H1 (cell line): ENCODE results near the gene LBHD1. TPM values are rescaled to one million over a fixed set of nuclear protein-coding genes. Genes with fewer than 3 reads are reported as not detected.

Experiments
- CTCF ChIA-PET: fragments of 300-600 bp; sonication (Branson Sonifier 250); formaldehyde crosslinking; loops from one replicate; lab custom pipeline; 2021; ENCODE audit not compliant: partially characterized antibody; lab: Charles Lee
- POLR2A ChIA-PET: fragments of 300-600 bp; sonication (Branson Sonifier 250); formaldehyde crosslinking; loops from one replicate; lab custom pipeline; 2021; ENCODE audit warnings: inconsistent platforms; ENCODE audit not compliant: partially characterized antibody; lab: Charles Lee
- DNase-seq, 2 experiments: peaks; one replicate each; pipeline versions ENCODE4 v3.0.0 to v3.0.0-alpha.2; 2010 to 2022; ENCODE audit warnings: low spot score in 2 of 2, low read depth in 1 of 2, mixed read lengths in 1 of 2
- FAIRE-seq: peaks from 2 replicates; lab custom pipeline; 2011; peaks lifted over from hg19 to GRCh38; lab: Jason Lieb, UNC
- H2AFZ ChIP-seq: 2 replicates; pipeline ENCODE4 v1.8.1; 2012; ENCODE audit warnings: low read length, inconsistent platforms
- H2AK5ac ChIP-seq: 2 replicates; pipeline ENCODE4 v1.6.1; 2013; ENCODE audit warnings: low read depth, low read length
- H2BK120ac ChIP-seq: replicated peaks from 2 replicates; pipeline ENCODE3; 2013; ENCODE audit warnings: low read depth, low read length, inconsistent platforms
- H2BK12ac ChIP-seq: 2 replicates; pipeline ENCODE4 v1.6.1; 2013; ENCODE audit warnings: low read depth, low read length
- H2BK15ac ChIP-seq: 2 replicates; pipeline ENCODE4 v1.6.1; 2013; ENCODE audit warnings: low read length
- H2BK20ac ChIP-seq: 2 replicates; pipeline ENCODE4 v1.6.1; 2013; ENCODE audit warnings: low read length
- H2BK5ac ChIP-seq: 2 replicates; pipeline ENCODE4 v1.6.1; 2013; ENCODE audit warnings: low read depth, low read length
- H3K14ac ChIP-seq: 2 replicates; pipeline ENCODE4 v1.6.1; 2013; ENCODE audit warnings: inconsistent platforms; ENCODE audit not compliant: insufficient read length
- H3K18ac ChIP-seq: 2 replicates; pipeline ENCODE4 v1.6.1; 2013; ENCODE audit warnings: low read length; ENCODE audit errors: extremely low read depth
- H3K23ac ChIP-seq: 2 replicates; pipeline ENCODE4 v1.6.1; 2013; ENCODE audit warnings: inconsistent platforms; ENCODE audit not compliant: insufficient read length
- H3K23me2 ChIP-seq: 2 replicates; pipeline ENCODE4 v1.6.1; 2013; ENCODE audit warnings: low read depth, low read length
- H3K27ac ChIP-seq: 2 replicates; pipeline ENCODE4 v1.6.1; 2011; ENCODE audit warnings: low read depth, low read length, inconsistent platforms
- H3K27me3 ChIP-seq, 4 experiments: replicated peaks in 1 of 4; 1 replicate in 1 of 4; 2 replicates in 3 of 4; pipeline versions ENCODE4 v1.6.1 to v1.8.1; 2011 to 2013; ENCODE audit warnings: low read length in 3 of 4, mild to moderate bottlenecking in 3 of 4, inconsistent platforms in 2 of 4, mixed read lengths in 2 of 4, moderate library complexity in 1 of 4; ENCODE audit not compliant: control insufficient read depth in 3 of 4, insufficient read depth in 3 of 4; ENCODE audit errors: extremely low read depth in 1 of 4
- H3K36me3 ChIP-seq, 4 experiments: 2 replicates each; pipeline versions ENCODE4 v1.6.1 to v1.8.1; 2011 to 2013; ENCODE audit warnings: mild to moderate bottlenecking in 4 of 4, low read length in 3 of 4, moderate library complexity in 2 of 4, control low read depth in 1 of 4, inconsistent platforms in 1 of 4; ENCODE audit not compliant: insufficient read depth in 4 of 4, control insufficient read depth in 2 of 4
- H3K4ac ChIP-seq: replicated peaks from 2 replicates; pipeline ENCODE3; 2013; ENCODE audit warnings: low read length, low read depth, mixed read lengths, inconsistent platforms; ENCODE audit not compliant: insufficient read length
- H3K4me1 ChIP-seq, 4 experiments: replicated peaks in 1 of 4; 1 replicate in 1 of 4; 2 replicates in 3 of 4; pipeline versions ENCODE4 v1.6.1 to v1.8.1; 2011 to 2013; ENCODE audit warnings: low read length in 3 of 4, inconsistent platforms in 2 of 4, mixed read lengths in 1 of 4; ENCODE audit not compliant: insufficient read depth in 4 of 4, control insufficient read depth in 3 of 4
- H3K4me2 ChIP-seq, 2 experiments: 2 replicates each; pipeline versions ENCODE4 v1.6.1 to v1.8.1; 2011 to 2013; ENCODE audit warnings: low read depth in 2 of 2, low read length in 2 of 2, control low read depth in 1 of 2, inconsistent platforms in 1 of 2, mild to moderate bottlenecking in 1 of 2; ENCODE audit not compliant: insufficient read depth in 1 of 2
- H3K4me3 ChIP-seq, 4 experiments: fragments of 200-600, 300-600 bp in 1 of 4; sonication (generic), shearing (Covaris generic), sonication (Bioruptor Twin) in 1 of 4; 2 replicates each; pipeline versions ENCODE4 v1.5.1 to v1.8.1; 2011 to 2016; ENCODE audit warnings: low read length in 4 of 4, low read depth in 3 of 4, control low read depth in 2 of 4, inconsistent platforms in 2 of 4, mild to moderate bottlenecking in 2 of 4, mixed read lengths in 1 of 4, moderate library complexity in 1 of 4; ENCODE audit not compliant: insufficient read depth in 2 of 4; ENCODE audit errors: extremely low read depth in 1 of 4
- H3K56ac ChIP-seq: replicated peaks from 2 replicates; pipeline ENCODE3; 2013; ENCODE audit warnings: low read depth, mild to moderate bottlenecking, mixed read lengths, low read length, inconsistent platforms; ENCODE audit not compliant: insufficient read length
- H3K79me1 ChIP-seq: 2 replicates; pipeline ENCODE4 v1.6.1; 2013; ENCODE audit warnings: low read depth, low read length, control low read depth
- H3K79me2 ChIP-seq, 2 experiments: 2 replicates each; pipeline versions ENCODE4 v1.6.1 to v1.8.1; 2012 to 2013; ENCODE audit warnings: low read length in 2 of 2, mild to moderate bottlenecking in 2 of 2, inconsistent platforms in 1 of 2; ENCODE audit not compliant: insufficient read depth in 2 of 2, control insufficient read depth in 1 of 2
- H3K9ac ChIP-seq, 4 experiments: replicated peaks in 1 of 4; 1 replicate in 1 of 4; 2 replicates in 3 of 4; pipeline versions ENCODE4 v1.6.1 to v1.8.1; 2011 to 2013; ENCODE audit warnings: low read depth in 3 of 4, low read length in 3 of 4, control low read depth in 2 of 4, mild to moderate bottlenecking in 2 of 4, moderate library complexity in 2 of 4, inconsistent platforms in 1 of 4; ENCODE audit errors: extremely low read depth in 1 of 4
- H3K9me3 ChIP-seq, 2 experiments: 2 replicates each; pipeline versions ENCODE4 v1.6.1 to v1.8.1; 2012 to 2013; ENCODE audit warnings: mild to moderate bottlenecking in 2 of 2, moderate library complexity in 2 of 2, control low read depth in 1 of 2, inconsistent platforms in 1 of 2, low read depth in 1 of 2, low read length in 1 of 2, mixed read lengths in 1 of 2; ENCODE audit not compliant: insufficient read depth in 2 of 2
- H4K20me1 ChIP-seq, 2 experiments: replicated peaks in 1 of 2; 2 replicates each; pipeline versions ENCODE3 to v1.8.1; 2011 to 2013; ENCODE audit warnings: inconsistent platforms in 2 of 2, low read length in 2 of 2, mild to moderate bottlenecking in 1 of 2; ENCODE audit not compliant: insufficient read depth in 2 of 2, control insufficient read depth in 1 of 2
- H4K5ac ChIP-seq: 2 replicates; pipeline ENCODE4 v1.6.1; 2013; ENCODE audit warnings: low read length, low read depth, mixed read lengths, inconsistent platforms; ENCODE audit not compliant: insufficient read length
- H4K8ac ChIP-seq: 2 replicates; pipeline ENCODE4 v1.8.0; 2013; ENCODE audit warnings: mild to moderate bottlenecking, moderate library complexity, low read length, inconsistent platforms; ENCODE audit not compliant: insufficient read depth; ENCODE audit errors: extremely low read depth
- H4K91ac ChIP-seq: replicated peaks from 2 replicates; pipeline ENCODE3; 2013; ENCODE audit warnings: low read length, mixed read lengths, inconsistent platforms; ENCODE audit not compliant: insufficient read length
- CBX8 ChIP-seq: fragments of 300-800, 300-1000 bp; sonication (generic); IDR thresholded peaks from 2 replicates; pipeline ENCODE4 v1.7.1; 2016; ENCODE audit warnings: low read depth, low read length, borderline replicate concordance
- POLR2AphosphoS5 ChIP-seq: IDR thresholded peaks from 2 replicates; pipeline ENCODE4 v1.6.1; 2011; ENCODE audit warnings: low read depth, low read length
- TAF1 ChIP-seq: IDR thresholded peaks from 2 replicates; pipeline ENCODE4 v1.6.1; 2011; ENCODE audit warnings: mild to moderate bottlenecking, low read depth, low read length
- TBP ChIP-seq: IDR thresholded peaks from 2 replicates; pipeline ENCODE4 v1.6.1; 2011; ENCODE audit warnings: low read depth, low read length, improper control_type of control experiment
- USF2 ChIP-seq: IDR thresholded peaks from 2 replicates; pipeline ENCODE4 v1.6.1; 2011; ENCODE audit warnings: low read length, improper control_type of control experiment
- WGBS, 2 experiments: shearing (Covaris generic) in 1 of 2; methylation state at CpG; one replicate each; pipeline versions ENCODE4 v1.1.6 to v1.1.7; 2013 to 2015; ENCODE audit warnings: low lambda C conversion rate in 2 of 2, mixed read lengths in 2 of 2, inconsistent platforms in 1 of 2, low coverage in 1 of 2, missing lambda C conversion rate in 1 of 2; ENCODE audit not compliant: insufficient replicate concordance in 2 of 2, insufficient coverage in 1 of 2, insufficient read length in 1 of 2; ENCODE audit errors: extremely low coverage in 1 of 2, missing lambda C conversion rate in 1 of 2; 5-methylcytosine and 5-hydroxymethylcytosine counted together
- polyA plus RNA-seq, 7 experiments: library from polyadenylated mRNA; depleted of rRNA in 3 of 7; stranded (reverse) in 5 of 7; unstranded in 2 of 7; fragments of >200 nt in 5 of 7; fragments of 200-250 nt in 2 of 7; gene quantifications; 1 replicate in 5 of 7; 2 replicates in 1 of 7; 4 replicates in 1 of 7; pipeline versions ENCODE4 v1.2.1 to v1.2.3, GENCODE V29; 2011 to 2013; ENCODE audit warnings: missing spikeins in 2 of 7, mixed read lengths in 2 of 7
- total RNA-seq: library from RNA; stranded (reverse); fragmentation: NEBNext Ultra II Directional; extraction: Animal tissue kit (Norgen Biotek cat#: 25700); gene quantifications from 2 replicates; pipeline ENCODE4 v1.2.1, GENCODE V29; 2021

LBHD1 gene
- total and polyA plus RNA-seq, 2 of the 8 experiments (the other 6 are each of a cell fraction or from before 2014, with no cell fraction given), result 2.3 to 5.2 TPM

- WGBS, 2 experiments, result 63% methylated on average over 7 of the region's 7 CpGs; no CpG with 5 or more reads in 1 of the 2 experiments
- H3K79me1 ChIP-seq, result no peaks in the 10 kb centered on the region; the same call in 1 of the 2 replicates
- H3K4me1 ChIP-seq, result peaks cover 7 to 43% (median 21%) of the 10 kb centered on the region in 4 experiments
- peak overlapping the region; percentile 60 for H3K18ac ChIP-seq
- peaks cover 0 to 2% of the 10 kb centered on the region in 2 experiments for H4K20me1 ChIP-seq
- H3K27ac ChIP-seq, result peak overlapping the region; percentile 95
- H2BK15ac ChIP-seq, result no peak overlapping the region; the same call in 1 of the 2 replicates
- H3K23me2 ChIP-seq, result peaks cover 22% of the 10 kb centered on the region
- no peak overlapping the region for H3K23ac ChIP-seq
- no peaks in the 10 kb centered on the region; a peak in 1 of 7 replicates for H3K27me3 ChIP-seq
- no peak overlapping the region for H2BK20ac ChIP-seq
- peak overlapping the region; percentile 14; the same call in 1 of the 2 replicates for H2AK5ac ChIP-seq
- H4K5ac ChIP-seq, result peak overlapping the region; percentile 92
- H4K91ac ChIP-seq, result peak overlapping the region; percentile 96
- H3K79me2 ChIP-seq, result peaks cover 0 to 13% of the 10 kb centered on the region in 2 experiments; a peak in 1 of 4 replicates
- H2AFZ ChIP-seq, result peak overlapping the region; percentile 45; the same call in 1 of the 2 replicates
- H3K4me2 ChIP-seq, result peak overlapping the region; percentile 99
- H2BK5ac ChIP-seq, result peak overlapping the region; percentile 96
- FAIRE-seq (no peak), DNase-seq (no peak)
- H3K36me3 ChIP-seq, result peaks cover 17 to 44% (median 24%) of the 10 kb centered on the region in 4 experiments
- POLR2A ChIA-PET, result interaction anchor here (0.7 to 61.4 kb wide), 24 partner anchors 9 to 171 kb away, joined by 3 to 2041 read pairs (median 10); partner anchors contain the start of genes B3GAT3, C11orf98, CSKMT and GANAB
- peak overlapping the region in 3 of 4 experiments; percentile 88 to 92 (median 91); a peak in 6 of 7 replicates for H3K9ac ChIP-seq
- H3K56ac ChIP-seq, result peak overlapping the region; percentile 87
- no peaks in the 10 kb centered on the region for H3K9me3 ChIP-seq
- H2BK12ac ChIP-seq, result peak overlapping the region; percentile 72; the same call in 1 of the 2 replicates
- peak; percentile 6; the same call in 1 of the 2 replicates for TF ChIP-seq TBP
- no peak for TF ChIP-seq CBX8
- peak; percentile 71 for TF ChIP-seq TAF1
- TF ChIP-seq USF2, result no peak
- peak; percentile 16; the same call in 1 of the 2 replicates for TF ChIP-seq POLR2AphosphoS5
- peak overlapping the region; percentile 55 for H3K4ac ChIP-seq
- H3K14ac ChIP-seq, result no peak overlapping the region
- CTCF ChIA-PET, result interaction anchor here (0.9 to 1.1 kb wide), 2 partner anchors 14 to 23 kb away, joined by 3 read pairs; no protein-coding TSS in a partner anchor
- H2BK120ac ChIP-seq, result peak overlapping the region; percentile 44
- H3K4me3 ChIP-seq, result peak overlapping the region; percentile 60 to 86 (median 75); a peak in 7 of 8 replicates
- H4K8ac ChIP-seq, result peak overlapping the region; percentile 100; the same call in 1 of the 2 replicates
These were observed 37.9 kb upstream of the LBHD1 start for GRCh38 chr11:62710001-62710345.
